Amygdala (tissue), 56 donors: Measurements from ENCODE around the gene NAP1L1.
"Not testable (repeated sequence)": the region's sequence is repeated elsewhere in the genome, so short reads cannot be mapped to it uniquely, and the experiment has no call there.

Source experiments
- DNase-seq, 56 donors: peaks; one replicate each; lab custom pipeline; 2025; lab: John Stamatoyannopoulos, UW

Gene NAP1L1

DNA sequence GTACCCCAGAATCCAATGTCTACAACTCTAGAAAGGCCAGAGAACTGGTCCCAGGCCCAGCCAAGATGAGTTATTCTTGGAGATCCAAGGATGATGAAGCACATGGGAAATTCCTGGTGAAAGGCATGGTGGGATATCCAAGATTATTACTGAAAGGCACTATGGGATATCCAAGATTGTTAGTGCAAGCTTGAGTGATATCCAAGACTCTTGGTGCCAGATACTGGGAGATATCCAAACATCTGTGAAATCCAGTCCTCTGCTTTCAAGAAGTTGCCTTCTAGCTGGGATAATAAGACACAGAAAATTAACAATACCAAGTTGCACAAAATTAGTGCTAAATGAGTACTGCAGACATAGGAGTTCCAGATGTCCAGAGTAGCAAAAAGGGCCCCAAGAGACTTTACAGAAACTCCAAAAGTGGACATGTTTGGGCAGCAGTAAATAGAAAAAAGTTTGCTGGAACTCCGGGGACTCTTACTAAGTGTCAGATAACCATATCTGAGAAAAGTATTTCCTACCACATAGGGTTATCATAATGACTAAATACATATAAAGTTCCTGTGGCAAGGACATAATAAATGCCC is 87.5 kb downstream of the NAP1L1 start:
- DNase-seq, result no peak

DNA sequence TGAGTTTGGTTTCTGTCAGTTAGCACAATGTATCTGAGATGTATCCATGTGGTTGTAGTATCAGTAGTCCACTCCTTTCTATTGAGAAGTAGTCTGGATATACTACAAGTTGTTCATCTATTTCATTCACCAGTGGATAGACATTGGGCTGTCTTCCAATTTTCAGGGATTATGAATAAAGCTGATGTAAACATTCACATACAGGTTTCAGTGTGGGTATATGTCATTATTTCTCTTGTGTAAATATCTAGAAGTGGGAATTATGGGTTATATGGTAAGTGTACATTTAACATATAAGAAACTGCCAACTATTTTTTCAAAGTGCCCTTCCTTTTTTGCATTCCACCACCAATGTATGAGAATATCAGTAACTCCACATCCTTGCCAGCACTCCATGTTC is 88.8 kb downstream of the NAP1L1 start:
- DNase-seq, result no peak

DNA sequence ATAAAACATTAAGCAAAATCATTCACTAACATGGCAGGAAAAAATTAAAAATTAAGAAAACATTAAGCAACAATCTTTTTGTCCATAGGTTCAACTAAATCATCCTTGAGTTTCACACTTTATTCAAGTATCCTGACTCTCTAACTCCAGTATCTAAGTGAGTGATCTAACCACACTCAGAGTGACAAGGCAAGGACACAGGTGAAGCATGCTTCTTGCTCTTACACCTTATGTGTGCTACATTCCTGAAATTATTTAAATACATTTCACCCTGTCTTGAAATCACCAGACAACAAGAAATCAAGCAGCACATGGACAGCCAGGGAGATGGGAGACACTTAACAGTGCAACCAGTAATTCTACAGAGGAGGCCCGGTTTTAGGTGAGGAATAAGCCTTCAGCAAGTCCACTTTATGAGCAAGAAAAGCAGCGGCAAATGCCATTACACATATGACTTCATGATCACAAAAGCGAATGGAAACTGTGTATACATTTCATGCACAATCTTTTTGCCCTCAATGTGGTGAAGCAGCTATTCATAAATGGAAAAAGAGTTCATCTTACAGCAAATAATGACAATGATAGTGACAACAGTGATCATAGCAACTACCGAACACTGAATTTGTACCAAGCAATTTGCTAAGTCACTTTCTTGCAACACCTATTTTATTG is 90.3 kb downstream of the NAP1L1 start:
- no peak for DNase-seq

- no peak for DNase-seq
Measured at GRCh38 chr12:75991753-75992152, 92.7 kb downstream of the NAP1L1 start.

GRCh38 chr12:75990189-75990912 is 94.1 kb downstream of the NAP1L1 start:
- no peak for DNase-seq

GRCh38 chr12:75987709-75988108 is 96.8 kb downstream of the NAP1L1 start:
- DNase-seq, result not testable (repeated sequence)
